AG09309 (cell line): ENCODE data around the gene NSUN2.

Source experiments
- DNase-seq: peaks from one replicate; pipeline ENCODE4 v3.0.0-alpha.2; 2010; ENCODE audit warnings: low read depth
- H3K4me3 ChIP-seq: 2 replicates; pipeline ENCODE4 v1.5.1; 2011; ENCODE audit warnings: mild to moderate bottlenecking, low read depth, low read length, moderate library complexity; ENCODE audit not compliant: control insufficient read depth
- CTCF ChIP-seq: IDR thresholded peaks from 2 replicates; pipeline ENCODE4 v1.5.1; 2011; ENCODE audit warnings: mild to moderate bottlenecking, low read depth, low read length, inconsistent platforms; ENCODE audit not compliant: insufficient read depth, control insufficient read depth; ENCODE audit errors: missing control alignments

NSUN2 gene

GRCh38 chr5:6587171-6587570 is 45.7 kb downstream of the NSUN2 start:
- no peak for DNase-seq
- TF ChIP-seq CTCF, result no peak
- no peak overlapping the region for H3K4me3 ChIP-seq

- TF ChIP-seq CTCF, result no peak
- no peak for DNase-seq
These were observed 46.2 kb downstream of the NSUN2 start for GRCh38 chr5:6586647-6587042.

GRCh38 chr5:6585939-6586646 is 46.8 kb downstream of the NSUN2 start:
- H3K4me3 ChIP-seq, result no peak overlapping the region
- no peak for DNase-seq
- no peak for TF ChIP-seq CTCF

More at GRCh38 chr5:6586647-6587042, 46.2 kb downstream of the NSUN2 start:
- H3K4me3 ChIP-seq, result no peak overlapping the region

GRCh38 chr5:6585168-6585567 is 47.7 kb downstream of the NSUN2 start:
- H3K4me3 ChIP-seq, result no peak overlapping the region
- no peak for DNase-seq
- TF ChIP-seq CTCF, result no peak

GRCh38 chr5:6584727-6585126 is 48.1 kb downstream of the NSUN2 start:
- H3K4me3 ChIP-seq, result no peak overlapping the region
- TF ChIP-seq CTCF, result no peak
- DNase-seq, result no peak

- no peak overlapping the region for H3K4me3 ChIP-seq
- TF ChIP-seq CTCF, result no peak
- DNase-seq, result no peak
These were observed 48.7 kb downstream of the NSUN2 start for GRCh38 chr5:6584101-6584645.
